Astrocyte of the spinal cord (primary cell): ENCODE measurements around the gene MRPL22.
"Not testable (repeated sequence)": the region's sequence is repeated elsewhere in the genome, so short reads cannot be mapped to it uniquely, and the experiment has no call there.

Experiments used
- DNase-seq: peaks from one replicate; pipeline ENCODE4 v3.0.0; 2011; ENCODE audit warnings: low read depth, low spot score
- H3K4me3 ChIP-seq: 2 replicates; pipeline ENCODE4 v1.5.1; 2011; ENCODE audit warnings: low read depth, mild to moderate bottlenecking, low read length, moderate library complexity
- CTCF ChIP-seq: IDR thresholded peaks from 2 replicates; pipeline ENCODE4 v1.5.1; 2012; ENCODE audit warnings: low read depth, mild to moderate bottlenecking, low read length, inconsistent platforms
- in situ Hi-C: cut with HindIII; loops from 2 replicates; pipeline ENCODE4 v1.10.0; 2017; ENCODE audit warnings: low sequenced_read_pairs

Gene MRPL22

GRCh38 chr5:154923441-154924430 lies 17.1 kb upstream of the MRPL22 start:
- no peak overlapping the region for H3K4me3 ChIP-seq
- DNase-seq = peak; percentile 62
- in situ Hi-C loops = no loop called here
- no peak for TF ChIP-seq CTCF

- no peak for TF ChIP-seq CTCF
- no peak overlapping the region for H3K4me3 ChIP-seq
- no peak for DNase-seq
- in situ Hi-C loops = no loop called here
Measured at GRCh38 chr5:154933537-154933936, 7.3 kb upstream of the MRPL22 start.

GRCh38 chr5:154934881-154935280 lies 6.0 kb upstream of the MRPL22 start:
- in situ Hi-C loops = no loop called here
- H3K4me3 ChIP-seq = no peak overlapping the region
- TF ChIP-seq CTCF = no peak
- DNase-seq = no peak

GRCh38 chr5:154937186-154937717 lies 3.6 kb upstream of the MRPL22 start:
- in situ Hi-C loops = no loop called here
- no peak for DNase-seq
- TF ChIP-seq CTCF = no peak
- H3K4me3 ChIP-seq = peak overlapping the region; percentile 79

GRCh38 chr5:154937718-154938466 lies 3.0 kb upstream of the MRPL22 start, which contains the start of gene GEMIN5:
GEMIN5 (minus strand) TSS chr5:154938211; CDS start chr5:154938133, 78 bp downstream.
- in situ Hi-C loops = no loop called here
- H3K4me3 ChIP-seq = peak within 1 kb of the TSS; percentile 79
- peak; percentile 85 for DNase-seq
- TF ChIP-seq CTCF = no peak

- H3K4me3 ChIP-seq, DNase-seq, in situ Hi-C loops: not testable (repeated sequence)
Measured at GRCh38 chr5:154939387-154939786, 1.5 kb upstream of the MRPL22 start.
